ENCODE data around the gene PALB2.
"Not testable (repeated sequence)": the region's sequence is repeated elsewhere in the genome, so short reads cannot be mapped to it uniquely, and the experiment has no call there.

Gene PALB2

GRCh38 chr16:23670137-23670776, 29.1 kb upstream of the PALB2 start:
- TF ChIP-seq JUND (IDR thresholded peaks at IDR 0.05; ENCODE audit: low read depth), result no peak
- DNase-seq (ENCODE audit: low read depth in 1 of 2, low spot score in 1 of 2), result no peak
- in situ Hi-C loops (cut with HindIII; ENCODE audit: low pct_unique_long_range_greater_than_20kb, low sequenced_read_pairs), result no loop called here

GRCh38 chr16:23668873-23669272, 27.8 kb upstream of the PALB2 start:
- in situ Hi-C loops (cut with HindIII; ENCODE audit: low pct_unique_long_range_greater_than_20kb, low sequenced_read_pairs), result no loop called here
- no peak for TF ChIP-seq JUND (IDR thresholded peaks at IDR 0.05; ENCODE audit: low read depth)
- no peak for DNase-seq (ENCODE audit: low read depth in 1 of 2, low spot score in 1 of 2)

GRCh38 chr16:23668225-23668624, 27.1 kb upstream of the PALB2 start:
- no peak for TF ChIP-seq JUND (IDR thresholded peaks at IDR 0.05; ENCODE audit: low read depth)
- in situ Hi-C loops (cut with HindIII; ENCODE audit: low pct_unique_long_range_greater_than_20kb, low sequenced_read_pairs), result no loop called here
- DNase-seq (ENCODE audit: low read depth in 1 of 2, low spot score in 1 of 2), result no peak

- in situ Hi-C loops (cut with HindIII; ENCODE audit: low pct_unique_long_range_greater_than_20kb, low sequenced_read_pairs), result no loop called here
Observed at GRCh38 chr16:23667355-23667659, 26.2 kb upstream of the PALB2 start.

GRCh38 chr16:23666571-23667354, 25.7 kb upstream of the PALB2 start:
- no peak for DNase-seq (ENCODE audit: low read depth in 1 of 2, low spot score in 1 of 2)
- in situ Hi-C loops (cut with HindIII; ENCODE audit: low pct_unique_long_range_greater_than_20kb, low sequenced_read_pairs), result no loop called here
- no peak for TF ChIP-seq JUND (IDR thresholded peaks at IDR 0.05; ENCODE audit: low read depth)

More at GRCh38 chr16:23667355-23667659, 26.2 kb upstream of the PALB2 start:
- TF ChIP-seq JUND (IDR thresholded peaks at IDR 0.05; ENCODE audit: low read depth), result no peak
- DNase-seq (ENCODE audit: low read depth in 1 of 2, low spot score in 1 of 2), result no peak

- no peak for DNase-seq (ENCODE audit: low read depth in 1 of 2, low spot score in 1 of 2)
- no peak for TF ChIP-seq JUND (IDR thresholded peaks at IDR 0.05; ENCODE audit: low read depth)
- in situ Hi-C loops (cut with HindIII; ENCODE audit: low pct_unique_long_range_greater_than_20kb, low sequenced_read_pairs), result no loop called here
Observed at GRCh38 chr16:23663918-23664317, 22.8 kb upstream of the PALB2 start.

- in situ Hi-C loops (cut with HindIII; ENCODE audit: low pct_unique_long_range_greater_than_20kb, low sequenced_read_pairs), result no loop called here
- no peak for DNase-seq (ENCODE audit: low read depth in 1 of 2, low spot score in 1 of 2)
- TF ChIP-seq JUND (IDR thresholded peaks at IDR 0.05; ENCODE audit: low read depth), result no peak
Observed at GRCh38 chr16:23651943-23652468, 10.9 kb upstream of the PALB2 start.

- in situ Hi-C loops (cut with HindIII; ENCODE audit: low pct_unique_long_range_greater_than_20kb, low sequenced_read_pairs), result no loop called here
- TF ChIP-seq JUND (IDR thresholded peaks at IDR 0.05; ENCODE audit: low read depth), result no peak
- no peak for DNase-seq (ENCODE audit: low read depth in 1 of 2, low spot score in 1 of 2)
Observed at GRCh38 chr16:23650674-23651416, 9.7 kb upstream of the PALB2 start.

GRCh38 chr16:23642246-23642774, 1.2 kb upstream of the PALB2 start:
- TF ChIP-seq JUND (IDR thresholded peaks at IDR 0.05; ENCODE audit: low read depth), result no peak
- no peak for DNase-seq (ENCODE audit: low read depth in 1 of 2, low spot score in 1 of 2)
- in situ Hi-C loops (cut with HindIII; ENCODE audit: low pct_unique_long_range_greater_than_20kb, low sequenced_read_pairs), result no loop called here

GRCh38 chr16:23640615-23640930, 537 bp downstream of the PALB2 start:
- no peak for TF ChIP-seq JUND (IDR thresholded peaks at IDR 0.05; ENCODE audit: low read depth)
- in situ Hi-C loops (cut with HindIII; ENCODE audit: low pct_unique_long_range_greater_than_20kb, low sequenced_read_pairs), result no loop called here
- DNase-seq (ENCODE audit: low read depth in 1 of 2, low spot score in 1 of 2), result no peak

GRCh38 chr16:23635958-23636357, 5.2 kb downstream of the PALB2 start:
- in situ Hi-C loops (cut with HindIII; ENCODE audit: low pct_unique_long_range_greater_than_20kb, low sequenced_read_pairs), result no loop called here
- TF ChIP-seq JUND (IDR thresholded peaks at IDR 0.05; ENCODE audit: low read depth), result no peak
- no peak for DNase-seq (ENCODE audit: low read depth in 1 of 2, low spot score in 1 of 2)

GRCh38 chr16:23634461-23635036, 6.6 kb downstream of the PALB2 start:
- no peak for DNase-seq (ENCODE audit: low read depth in 1 of 2, low spot score in 1 of 2)
- no peak for TF ChIP-seq JUND (IDR thresholded peaks at IDR 0.05; ENCODE audit: low read depth)
- in situ Hi-C loops (cut with HindIII; ENCODE audit: low pct_unique_long_range_greater_than_20kb, low sequenced_read_pairs), result no loop called here

GRCh38 chr16:23631874-23632273, 9.2 kb downstream of the PALB2 start:
- in situ Hi-C loops (cut with HindIII; ENCODE audit: low pct_unique_long_range_greater_than_20kb, low sequenced_read_pairs), result not testable (repeated sequence)

More at GRCh38 chr16:23631874-23632273, 9.2 kb downstream of the PALB2 start:
- DNase-seq (ENCODE audit: low read depth in 1 of 2, low spot score in 1 of 2), result not testable (repeated sequence)
